Measurements from ENCODE around the gene TNNT1.

The TNNT1 gene

GRCh38 chr19:55165952-55166529 lies 17.0 kb upstream of the TNNT1 start:
- no peaks in the 10 kb centered on the region for H3K36me3 ChIP-seq (ENCODE audit: control insufficient read depth, insufficient read depth, low read length)

DNA sequence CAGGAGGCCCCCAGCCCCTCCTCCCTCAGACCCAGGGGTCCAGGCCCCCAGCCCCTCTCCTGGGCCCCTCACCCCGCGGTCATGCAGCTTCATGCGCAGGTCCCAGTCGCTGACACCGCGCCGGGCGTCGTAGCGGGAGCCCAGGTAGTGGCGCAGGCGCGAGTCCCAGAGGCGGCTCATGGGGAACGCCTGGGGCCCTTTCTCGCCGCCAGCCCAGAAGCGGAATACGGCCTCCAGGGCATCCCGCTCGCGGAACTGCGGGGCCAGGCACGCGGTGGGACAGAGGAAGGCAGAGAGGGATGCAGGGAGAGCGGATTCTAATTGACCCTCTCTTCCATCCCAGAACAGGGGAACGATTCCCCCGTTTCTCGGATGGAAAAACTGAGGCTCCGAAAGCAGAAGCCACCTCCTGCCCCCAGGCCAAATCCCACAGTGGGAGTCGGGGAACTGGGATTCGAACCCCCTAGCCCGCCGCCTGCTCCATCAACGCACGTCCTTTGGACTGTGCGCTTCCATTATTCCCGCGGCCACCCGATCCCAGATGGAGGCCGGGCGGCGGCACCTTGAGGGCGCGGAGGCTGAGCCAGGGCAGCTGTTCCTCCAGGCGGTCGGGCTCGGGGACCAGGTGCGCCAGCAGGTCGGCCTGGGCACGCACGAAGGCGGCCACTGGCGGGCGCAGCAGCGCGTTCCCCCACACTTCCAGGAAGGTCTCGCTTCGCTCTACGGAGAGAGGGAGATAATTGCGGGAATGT lies 12.7 kb upstream of the TNNT1 start:
- Histone ChIP-seq H2BK120ac (ENCODE audit: low read depth, low read length) (no peak overlapping the region), H3K18ac (ENCODE audit: low read length) (no peak overlapping the region), H3K36me3 (ENCODE audit: control insufficient read depth, insufficient read depth, low read length) (no peaks in the 10 kb centered on the region), H3K79me2 (ENCODE audit: control insufficient read depth, insufficient read depth, low read length) (no peaks in the 10 kb centered on the region), H2AK5ac (ENCODE audit: low read length) (no peak overlapping the region), H3K9ac (ENCODE audit: low read length) (no peak overlapping the region), H2BK15ac (replicated peaks; ENCODE audit: low read depth) (no peak overlapping the region), H3K56ac (ENCODE audit: low read length) (no peak overlapping the region), H2BK5ac (ENCODE audit: low read length) (no peak overlapping the region), H4K5ac (ENCODE audit: low read length) (no peak overlapping the region), H3K4me2 (ENCODE audit: low read length) (no peak overlapping the region), H3K27me3 (ENCODE audit: insufficient read depth, low read length, poor library complexity) (peaks cover 6% of the 10 kb centered on the region), H4K8ac (ENCODE audit: low read depth, low read length) (no peak overlapping the region), H3K23ac (ENCODE audit: low read length) (no peak overlapping the region), H3K4me1 (ENCODE audit: control insufficient read depth, low read depth, low read length) (no peaks in the 10 kb centered on the region), H3K79me1 (ENCODE audit: low read length) (no peaks in the 10 kb centered on the region), H3K4me3 (ENCODE audit: low read length) (no peak overlapping the region), H3K27ac (ENCODE audit: low read depth, low read length) (no peak overlapping the region), H3K4ac (ENCODE audit: low read depth, low read length) (no peak overlapping the region)
- WGBS (ENCODE audit: extremely low coverage, insufficient coverage, low lambda C conversion rate), result no CpG with 5 or more reads among the region's 61 CpGs
- DNase-seq, result no peak

More at GRCh38 chr19:55165952-55166529, 17.0 kb upstream of the TNNT1 start:
- Histone ChIP-seq H2BK5ac (ENCODE audit: low read length) (no peak overlapping the region), H2AK5ac (ENCODE audit: low read length) (no peak overlapping the region), H4K8ac (ENCODE audit: low read depth, low read length) (no peak overlapping the region), H3K27me3 (ENCODE audit: insufficient read depth, low read length, poor library complexity) (peaks cover 6% of the 10 kb centered on the region), H4K5ac (ENCODE audit: low read length) (no peak overlapping the region), H3K9ac (ENCODE audit: low read length) (peak overlapping the region; percentile 39), H3K4me1 (ENCODE audit: control insufficient read depth, low read depth, low read length) (no peaks in the 10 kb centered on the region), H3K4me3 (ENCODE audit: low read length) (peak overlapping the region; percentile 48), H3K56ac (ENCODE audit: low read length) (peak overlapping the region; percentile 50), H3K27ac (ENCODE audit: low read depth, low read length) (no peak overlapping the region), H3K4me2 (ENCODE audit: low read length) (peak overlapping the region; percentile 81), H3K79me1 (ENCODE audit: low read length) (no peaks in the 10 kb centered on the region), H2BK120ac (ENCODE audit: low read depth, low read length) (no peak overlapping the region), H3K18ac (ENCODE audit: low read length) (no peak overlapping the region), H2BK15ac (replicated peaks; ENCODE audit: low read depth) (no peak overlapping the region), H3K79me2 (ENCODE audit: control insufficient read depth, insufficient read depth, low read length) (no peaks in the 10 kb centered on the region), H3K23ac (ENCODE audit: low read length) (no peak overlapping the region), H3K4ac (ENCODE audit: low read depth, low read length) (no peak overlapping the region)
- no CpG with 5 or more reads among the region's 34 CpGs for WGBS (ENCODE audit: extremely low coverage, insufficient coverage, low lambda C conversion rate)
- peak; percentile 96 for DNase-seq

GRCh38 chr19:55160986-55161365 lies 12.0 kb upstream of the TNNT1 start:
- no peak overlapping the region for H3K27ac ChIP-seq (ENCODE audit: low read depth, low read length)
- DNase-seq, result no peak
- no peaks in the 10 kb centered on the region for H3K36me3 ChIP-seq (ENCODE audit: control insufficient read depth, insufficient read depth, low read length)
- no peak overlapping the region for H2BK15ac ChIP-seq (replicated peaks; ENCODE audit: low read depth)
- no peaks in the 10 kb centered on the region for H3K79me1 ChIP-seq (ENCODE audit: low read length)
- no peak overlapping the region for H2BK5ac ChIP-seq (ENCODE audit: low read length)
- no peak overlapping the region for H2BK120ac ChIP-seq (ENCODE audit: low read depth, low read length)
- H3K4me3 ChIP-seq (ENCODE audit: low read length), result no peak overlapping the region
- H2AK5ac ChIP-seq (ENCODE audit: low read length), result no peak overlapping the region
- H4K8ac ChIP-seq (ENCODE audit: low read depth, low read length), result no peak overlapping the region
- H3K4me2 ChIP-seq (ENCODE audit: low read length), result no peak overlapping the region
- H3K9ac ChIP-seq (ENCODE audit: low read length), result no peak overlapping the region
- H3K23ac ChIP-seq (ENCODE audit: low read length), result no peak overlapping the region
- H3K4me1 ChIP-seq (ENCODE audit: control insufficient read depth, low read depth, low read length), result no peaks in the 10 kb centered on the region
- no peak overlapping the region for H4K5ac ChIP-seq (ENCODE audit: low read length)
- no CpG with 5 or more reads among the region's 32 CpGs for WGBS (ENCODE audit: extremely low coverage, insufficient coverage, low lambda C conversion rate)
- peak overlapping the region; percentile 42 for H3K56ac ChIP-seq (ENCODE audit: low read length)
- no peak overlapping the region for H3K4ac ChIP-seq (ENCODE audit: low read depth, low read length)
- no peaks in the 10 kb centered on the region for H3K79me2 ChIP-seq (ENCODE audit: control insufficient read depth, insufficient read depth, low read length)
- peaks cover 6% of the 10 kb centered on the region for H3K27me3 ChIP-seq (ENCODE audit: insufficient read depth, low read length, poor library complexity)
- H3K18ac ChIP-seq (ENCODE audit: low read length), result no peak overlapping the region

DNA sequence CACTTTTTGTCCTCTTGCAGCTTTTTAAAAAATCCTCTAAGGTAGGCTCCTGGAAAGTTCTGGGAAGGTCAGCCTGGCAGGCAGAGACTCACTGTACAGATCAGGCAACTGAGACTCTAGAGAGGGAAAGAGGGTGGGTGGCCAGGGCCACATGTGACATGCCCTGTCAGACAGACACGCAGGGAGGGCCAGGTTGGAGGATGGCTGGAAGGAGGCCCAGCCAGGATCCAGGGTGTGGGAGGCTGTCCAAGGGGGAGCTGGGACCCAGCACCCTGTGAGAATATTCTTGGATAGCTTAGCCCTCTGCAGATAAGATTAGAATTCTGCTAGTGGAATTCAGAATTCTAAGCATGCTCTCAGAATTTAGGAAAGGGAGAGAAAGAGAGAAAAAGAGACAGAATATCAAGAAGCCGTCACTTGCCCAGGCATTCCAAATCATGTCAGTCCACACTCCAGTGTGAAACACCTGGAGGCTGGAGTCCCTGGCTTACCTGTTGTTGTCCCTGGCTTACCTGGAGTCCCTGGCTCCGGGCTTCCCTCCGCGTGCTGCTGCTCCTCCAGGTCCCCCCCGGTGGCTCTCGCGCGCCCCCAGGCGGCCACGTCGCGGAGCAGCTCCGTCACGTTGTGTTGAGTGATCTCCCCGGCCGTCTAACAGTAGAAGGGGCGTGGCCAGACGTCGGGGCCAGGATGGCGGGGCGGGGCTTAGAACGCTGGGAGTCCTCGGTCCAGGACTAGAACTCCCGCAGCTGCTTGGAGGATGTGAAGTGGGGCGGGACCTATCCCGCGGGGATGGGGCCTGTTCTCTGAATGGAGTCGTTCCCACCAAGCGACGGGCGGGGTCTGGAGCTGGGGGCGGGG lies 11.4 kb upstream of the TNNT1 start:
- no peaks in the 10 kb centered on the region for H3K36me3 ChIP-seq (ENCODE audit: control insufficient read depth, insufficient read depth, low read length)
- H3K23ac ChIP-seq (ENCODE audit: low read length), result no peak overlapping the region
- no peak overlapping the region for H3K4me3 ChIP-seq (ENCODE audit: low read length)
- H3K79me1 ChIP-seq (ENCODE audit: low read length), result no peaks in the 10 kb centered on the region
- no peak overlapping the region for H4K8ac ChIP-seq (ENCODE audit: low read depth, low read length)
- no CpG with 5 or more reads among the region's 33 CpGs for WGBS (ENCODE audit: extremely low coverage, insufficient coverage, low lambda C conversion rate)
- no peak overlapping the region for H3K27ac ChIP-seq (ENCODE audit: low read depth, low read length)
- no peak overlapping the region for H2AK5ac ChIP-seq (ENCODE audit: low read length)
- no peak overlapping the region for H4K5ac ChIP-seq (ENCODE audit: low read length)
- no peak overlapping the region for H3K4me2 ChIP-seq (ENCODE audit: low read length)
- no peak overlapping the region for H3K4ac ChIP-seq (ENCODE audit: low read depth, low read length)
- H3K4me1 ChIP-seq (ENCODE audit: control insufficient read depth, low read depth, low read length), result no peaks in the 10 kb centered on the region
- no peak overlapping the region for H2BK120ac ChIP-seq (ENCODE audit: low read depth, low read length)
- no peak overlapping the region for H2BK5ac ChIP-seq (ENCODE audit: low read length)
- no peak overlapping the region for H3K18ac ChIP-seq (ENCODE audit: low read length)
- peak; percentile 97 for DNase-seq
- no peaks in the 10 kb centered on the region for H3K79me2 ChIP-seq (ENCODE audit: control insufficient read depth, insufficient read depth, low read length)
- H3K56ac ChIP-seq (ENCODE audit: low read length), result peak overlapping the region; percentile 15
- H3K27me3 ChIP-seq (ENCODE audit: insufficient read depth, low read length, poor library complexity), result peaks cover 6% of the 10 kb centered on the region
- no peak overlapping the region for H2BK15ac ChIP-seq (replicated peaks; ENCODE audit: low read depth)
- no peak overlapping the region for H3K9ac ChIP-seq (ENCODE audit: low read length)

DNA sequence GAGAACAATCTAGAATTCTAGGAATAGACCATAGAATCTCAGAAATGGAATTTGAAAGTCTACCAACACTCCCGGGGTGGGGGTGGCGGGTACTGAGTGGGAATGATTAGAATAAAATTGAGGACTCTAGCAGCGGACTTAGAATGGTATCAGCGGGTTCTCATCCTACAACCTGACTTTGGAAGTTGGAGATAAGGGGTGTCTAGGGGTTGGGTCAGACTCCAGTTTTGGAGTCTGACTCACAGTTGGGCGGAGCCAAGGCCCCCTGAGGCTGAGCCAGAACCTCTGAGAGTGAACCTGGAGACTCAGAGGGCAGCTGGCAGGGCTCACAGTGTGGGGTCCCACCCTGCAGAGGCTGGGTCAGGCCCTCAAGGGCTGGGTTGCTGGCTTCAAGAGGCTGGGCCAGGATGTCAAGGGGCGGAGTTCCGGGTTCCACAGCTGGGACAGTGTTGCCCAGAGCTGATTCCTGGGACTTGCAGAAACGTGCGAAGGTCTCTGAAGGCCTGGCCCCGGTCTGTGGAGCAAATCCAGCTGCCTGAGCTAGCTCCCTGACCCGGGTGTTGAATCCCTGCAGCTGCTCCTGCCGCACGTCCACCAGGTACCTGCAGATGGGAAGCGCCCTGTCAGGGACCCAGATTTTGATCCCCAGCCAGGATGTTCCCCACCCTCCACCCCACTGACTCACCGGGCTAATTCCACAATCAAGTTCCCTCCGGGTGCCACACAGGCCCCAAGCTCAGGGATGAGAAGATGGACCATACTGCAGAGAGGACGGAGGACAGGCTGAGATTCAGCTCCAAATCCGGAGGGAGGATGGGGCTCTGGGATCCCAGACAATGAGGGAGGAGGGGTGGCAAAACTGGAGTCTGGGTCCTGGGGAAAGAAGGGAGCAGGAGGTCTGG lies 10.1 kb upstream of the TNNT1 start:
- Histone ChIP-seq H3K79me2 (ENCODE audit: control insufficient read depth, insufficient read depth, low read length) (no peaks in the 10 kb centered on the region), H3K27ac (ENCODE audit: low read depth, low read length) (no peak overlapping the region)
- no CpG with 5 or more reads among the region's 18 CpGs for WGBS (ENCODE audit: extremely low coverage, insufficient coverage, low lambda C conversion rate)

More for the DNA sequence above, 10.1 kb upstream of the TNNT1 start:
- H2BK5ac ChIP-seq (ENCODE audit: low read length), result no peak overlapping the region
- DNase-seq, result peak; percentile 75
- no peaks in the 10 kb centered on the region for H3K79me1 ChIP-seq (ENCODE audit: low read length)
- H3K4ac ChIP-seq (ENCODE audit: low read depth, low read length), result no peak overlapping the region
- H4K5ac ChIP-seq (ENCODE audit: low read length), result no peak overlapping the region
- no peak overlapping the region for H2AK5ac ChIP-seq (ENCODE audit: low read length)
- no peak overlapping the region for H3K4me3 ChIP-seq (ENCODE audit: low read length)
- H3K18ac ChIP-seq (ENCODE audit: low read length), result no peak overlapping the region
- H2BK15ac ChIP-seq (replicated peaks; ENCODE audit: low read depth), result no peak overlapping the region
- no peaks in the 10 kb centered on the region for H3K36me3 ChIP-seq (ENCODE audit: control insufficient read depth, insufficient read depth, low read length)
- no peak overlapping the region for H3K9ac ChIP-seq (ENCODE audit: low read length)
- H3K4me2 ChIP-seq (ENCODE audit: low read length), result no peak overlapping the region
- H3K23ac ChIP-seq (ENCODE audit: low read length), result no peak overlapping the region
- no peak overlapping the region for H4K8ac ChIP-seq (ENCODE audit: low read depth, low read length)
- H3K4me1 ChIP-seq (ENCODE audit: control insufficient read depth, low read depth, low read length), result no peaks in the 10 kb centered on the region
- H2BK120ac ChIP-seq (ENCODE audit: low read depth, low read length), result no peak overlapping the region
- peaks cover 6% of the 10 kb centered on the region for H3K27me3 ChIP-seq (ENCODE audit: insufficient read depth, low read length, poor library complexity)
- H3K56ac ChIP-seq (ENCODE audit: low read length), result peak overlapping the region; percentile 5

All from mesendoderm (in vitro differentiated cells).